ENCODE results near the gene TPD52L1. TPM values are rescaled to one million over a fixed set of nuclear protein-coding genes. Genes with fewer than 3 reads are reported as not detected.

The TPD52L1 gene
- total and polyA plus RNA-seq, 2 of the 13 experiments (the other 11 are each of a cell fraction or from before 2014, with no cell fraction given), result 0.49 to 0.53 TPM

DNA sequence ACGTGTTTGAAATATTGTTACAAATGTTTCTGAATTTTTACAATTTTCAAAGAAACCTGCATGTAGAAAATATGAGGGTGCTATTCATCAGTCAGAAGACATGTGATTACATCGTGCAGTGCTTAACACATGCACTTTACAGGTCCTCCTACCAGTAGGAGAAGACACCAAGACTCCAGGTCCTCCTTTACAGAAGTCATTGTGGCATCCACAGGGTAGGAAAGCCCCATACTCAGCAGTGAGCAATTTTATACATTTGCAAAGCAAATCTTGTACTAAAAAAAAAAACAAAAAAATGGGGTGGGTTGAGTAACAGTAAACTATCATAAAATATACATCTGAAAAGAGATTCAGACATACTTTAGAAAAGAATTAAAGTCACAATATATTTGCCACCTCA, 14.0 kb downstream of the TPD52L1 start:
- Histone ChIP-seq H3K27me3 (ENCODE audit: control insufficient read depth in 1 of 2, insufficient read depth in 2 of 2, low read length in 2 of 2) (no peaks in the 10 kb centered on the region), H2AFZ (ENCODE audit: low read length) (no peak overlapping the region), H3K9ac (ENCODE audit: insufficient read depth, low read depth, low read length) (no peak overlapping the region), H3K4me3 (replicated peaks in 1 of 3; ENCODE audit: insufficient read depth in 1 of 3, low read depth in 2 of 3, low read length in 3 of 3) (no peak overlapping the region), H3K36me3 (replicated peaks in 1 of 2; ENCODE audit: control insufficient read depth in 1 of 2, insufficient read depth in 2 of 2, low read length in 2 of 2) (no peaks in the 10 kb centered on the region), H3K9me3 (ENCODE audit: low read length) (no peaks in the 10 kb centered on the region), H3K27ac (ENCODE audit: extremely low read length, insufficient read depth, low read length) (no peak overlapping the region), H3K4me2 (ENCODE audit: low read depth, low read length) (no peak overlapping the region), H3K4me1 (ENCODE audit: insufficient read depth, low read length) (no peaks in the 10 kb centered on the region), H3K79me2 (ENCODE audit: insufficient read depth, low read length) (no peaks in the 10 kb centered on the region), H4K20me1 (ENCODE audit: insufficient read depth, low read length) (no peaks in the 10 kb centered on the region)
- DNase-seq (ENCODE audit: low spot score), result no peak
- ATAC-seq, result no peak
- ChIA-PET CTCF (ENCODE audit: low intra/inter-chr PET ratio, low total read pairs) (no interaction called here), POLR2A (no interaction called here)
- WGBS (ENCODE audit: low lambda C conversion rate), result 0% methylated on average over 2 of the region's 2 CpGs
- in situ Hi-C loops (cut with HindIII; ENCODE audit: extremely low pct_ligation_motif_present, low pct_unique_long_range_greater_than_20kb) (no loop called here), intact Hi-C loops (cut with micrococcal nuclease; ENCODE audit: unreplicated experiment) (no loop called here)
- no TSS peak for BruUV-seq (replicated peaks)
- no peak for FAIRE-seq
- TF ChIP-seq RBFOX2 (IDR thresholded peaks at IDR 0.05; ENCODE audit: low read depth, low read length) (no peak), MAF1 (CRISPR knock-in tag; IDR thresholded peaks at IDR 0.05; ENCODE audit: borderline replicate concordance) (no peak), ZC3H13 (CRISPR knock-in tag; IDR thresholded peaks at IDR 0.05) (no peak), ZNF775 (CRISPR knock-in tag; IDR thresholded peaks at IDR 0.05; ENCODE audit: borderline replicate concordance) (no peak), ZNF317 (CRISPR knock-in tag; IDR thresholded peaks at IDR 0.05) (no peak), EEA1 (CRISPR knock-in tag; IDR thresholded peaks at IDR 0.05; ENCODE audit: borderline replicate concordance) (no peak), ZNF615 (CRISPR knock-in tag; IDR thresholded peaks at IDR 0.05; ENCODE audit: borderline replicate concordance) (no peak), NAIF1 (CRISPR knock-in tag; IDR thresholded peaks at IDR 0.05; ENCODE audit: borderline replicate concordance) (no peak)
- TF ChIP-seq, protein P1, sequence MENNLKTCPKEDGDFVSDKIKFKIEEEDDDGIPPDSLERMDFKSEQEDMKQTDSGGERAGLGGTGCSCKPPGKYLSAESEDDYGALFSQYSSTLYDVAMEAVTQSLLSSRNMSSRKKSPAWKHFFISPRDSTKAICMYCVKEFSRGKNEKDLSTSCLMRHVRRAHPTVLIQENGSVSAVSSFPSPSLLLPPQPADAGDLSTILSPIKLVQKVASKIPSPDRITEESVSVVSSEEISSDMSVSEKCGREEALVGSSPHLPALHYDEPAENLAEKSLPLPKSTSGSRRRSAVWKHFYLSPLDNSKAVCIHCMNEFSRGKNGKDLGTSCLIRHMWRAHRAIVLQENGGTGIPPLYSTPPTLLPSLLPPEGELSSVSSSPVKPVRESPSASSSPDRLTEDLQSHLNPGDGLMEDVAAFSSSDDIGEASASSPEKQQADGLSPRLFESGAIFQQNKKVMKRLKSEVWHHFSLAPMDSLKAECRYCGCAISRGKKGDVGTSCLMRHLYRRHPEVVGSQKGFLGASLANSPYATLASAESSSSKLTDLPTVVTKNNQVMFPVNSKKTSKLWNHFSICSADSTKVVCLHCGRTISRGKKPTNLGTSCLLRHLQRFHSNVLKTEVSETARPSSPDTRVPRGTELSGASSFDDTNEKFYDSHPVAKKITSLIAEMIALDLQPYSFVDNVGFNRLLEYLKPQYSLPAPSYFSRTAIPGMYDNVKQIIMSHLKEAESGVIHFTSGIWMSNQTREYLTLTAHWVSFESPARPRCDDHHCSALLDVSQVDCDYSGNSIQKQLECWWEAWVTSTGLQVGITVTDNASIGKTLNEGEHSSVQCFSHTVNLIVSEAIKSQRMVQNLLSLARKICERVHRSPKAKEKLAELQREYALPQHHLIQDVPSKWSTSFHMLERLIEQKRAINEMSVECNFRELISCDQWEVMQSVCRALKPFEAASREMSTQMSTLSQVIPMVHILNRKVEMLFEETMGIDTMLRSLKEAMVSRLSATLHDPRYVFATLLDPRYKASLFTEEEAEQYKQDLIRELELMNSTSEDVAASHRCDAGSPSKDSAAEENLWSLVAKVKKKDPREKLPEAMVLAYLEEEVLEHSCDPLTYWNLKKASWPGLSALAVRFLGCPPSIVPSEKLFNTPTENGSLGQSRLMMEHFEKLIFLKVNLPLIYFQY (CRISPR knock-in tag; IDR thresholded peaks at IDR 0.05; ENCODE audit: borderline replicate concordance), result no peak
- TF ChIP-seq, protein P2, sequence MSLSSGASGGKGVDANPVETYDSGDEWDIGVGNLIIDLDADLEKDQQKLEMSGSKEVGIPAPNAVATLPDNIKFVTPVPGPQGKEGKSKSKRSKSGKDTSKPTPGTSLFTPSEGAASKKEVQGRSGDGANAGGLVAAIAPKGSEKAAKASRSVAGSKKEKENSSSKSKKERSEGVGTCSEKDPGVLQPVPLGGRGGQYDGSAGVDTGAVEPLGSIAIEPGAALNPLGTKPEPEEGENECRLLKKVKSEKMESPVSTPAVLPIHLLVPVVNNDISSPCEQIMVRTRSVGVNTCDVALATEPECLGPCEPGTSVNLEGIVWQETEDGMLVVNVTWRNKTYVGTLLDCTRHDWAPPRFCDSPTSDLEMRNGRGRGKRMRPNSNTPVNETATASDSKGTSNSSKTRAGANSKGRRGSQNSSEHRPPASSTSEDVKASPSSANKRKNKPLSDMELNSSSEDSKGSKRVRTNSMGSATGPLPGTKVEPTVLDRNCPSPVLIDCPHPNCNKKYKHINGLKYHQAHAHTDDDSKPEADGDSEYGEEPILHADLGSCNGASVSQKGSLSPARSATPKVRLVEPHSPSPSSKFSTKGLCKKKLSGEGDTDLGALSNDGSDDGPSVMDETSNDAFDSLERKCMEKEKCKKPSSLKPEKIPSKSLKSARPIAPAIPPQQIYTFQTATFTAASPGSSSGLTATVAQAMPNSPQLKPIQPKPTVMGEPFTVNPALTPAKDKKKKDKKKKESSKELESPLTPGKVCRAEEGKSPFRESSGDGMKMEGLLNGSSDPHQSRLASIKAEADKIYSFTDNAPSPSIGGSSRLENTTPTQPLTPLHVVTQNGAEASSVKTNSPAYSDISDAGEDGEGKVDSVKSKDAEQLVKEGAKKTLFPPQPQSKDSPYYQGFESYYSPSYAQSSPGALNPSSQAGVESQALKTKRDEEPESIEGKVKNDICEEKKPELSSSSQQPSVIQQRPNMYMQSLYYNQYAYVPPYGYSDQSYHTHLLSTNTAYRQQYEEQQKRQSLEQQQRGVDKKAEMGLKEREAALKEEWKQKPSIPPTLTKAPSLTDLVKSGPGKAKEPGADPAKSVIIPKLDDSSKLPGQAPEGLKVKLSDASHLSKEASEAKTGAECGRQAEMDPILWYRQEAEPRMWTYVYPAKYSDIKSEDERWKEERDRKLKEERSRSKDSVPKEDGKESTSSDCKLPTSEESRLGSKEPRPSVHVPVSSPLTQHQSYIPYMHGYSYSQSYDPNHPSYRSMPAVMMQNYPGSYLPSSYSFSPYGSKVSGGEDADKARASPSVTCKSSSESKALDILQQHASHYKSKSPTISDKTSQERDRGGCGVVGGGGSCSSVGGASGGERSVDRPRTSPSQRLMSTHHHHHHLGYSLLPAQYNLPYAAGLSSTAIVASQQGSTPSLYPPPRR (CRISPR knock-in tag; IDR thresholded peaks at IDR 0.05; ENCODE audit: borderline replicate concordance), result no peak
- TF ChIP-seq, protein P3, sequence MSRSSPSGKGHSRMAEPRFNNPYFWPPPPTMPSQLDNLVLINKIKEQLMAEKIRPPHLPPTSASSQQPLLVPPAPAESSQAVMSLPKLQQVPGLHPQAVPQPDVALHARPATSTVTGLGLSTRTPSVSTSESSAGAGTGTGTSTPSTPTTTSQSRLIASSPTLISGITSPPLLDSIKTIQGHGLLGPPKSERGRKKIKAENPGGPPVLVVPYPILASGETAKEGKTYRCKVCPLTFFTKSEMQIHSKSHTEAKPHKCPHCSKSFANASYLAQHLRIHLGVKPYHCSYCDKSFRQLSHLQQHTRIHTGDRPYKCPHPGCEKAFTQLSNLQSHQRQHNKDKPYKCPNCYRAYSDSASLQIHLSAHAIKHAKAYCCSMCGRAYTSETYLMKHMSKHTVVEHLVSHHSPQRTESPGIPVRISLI (CRISPR knock-in tag; IDR thresholded peaks at IDR 0.05; ENCODE audit: borderline replicate concordance), result no peak
- TF ChIP-seq, protein P4, sequence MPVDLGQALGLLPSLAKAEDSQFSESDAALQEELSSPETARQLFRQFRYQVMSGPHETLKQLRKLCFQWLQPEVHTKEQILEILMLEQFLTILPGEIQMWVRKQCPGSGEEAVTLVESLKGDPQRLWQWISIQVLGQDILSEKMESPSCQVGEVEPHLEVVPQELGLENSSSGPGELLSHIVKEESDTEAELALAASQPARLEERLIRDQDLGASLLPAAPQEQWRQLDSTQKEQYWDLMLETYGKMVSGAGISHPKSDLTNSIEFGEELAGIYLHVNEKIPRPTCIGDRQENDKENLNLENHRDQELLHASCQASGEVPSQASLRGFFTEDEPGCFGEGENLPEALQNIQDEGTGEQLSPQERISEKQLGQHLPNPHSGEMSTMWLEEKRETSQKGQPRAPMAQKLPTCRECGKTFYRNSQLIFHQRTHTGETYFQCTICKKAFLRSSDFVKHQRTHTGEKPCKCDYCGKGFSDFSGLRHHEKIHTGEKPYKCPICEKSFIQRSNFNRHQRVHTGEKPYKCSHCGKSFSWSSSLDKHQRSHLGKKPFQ (CRISPR knock-in tag; IDR thresholded peaks at IDR 0.05; ENCODE audit: insufficient replicate concordance), result no peak
